ENCODE measurements around the gene GRPEL1. TPM values are rescaled to one million over a fixed set of nuclear protein-coding genes. Genes with fewer than 3 reads are reported as not detected.

Gene GRPEL1
- polyA plus RNA-seq, 1 of the 3 experiments (the other 2 are of a cell fraction), result 29.8 TPM

DNA sequence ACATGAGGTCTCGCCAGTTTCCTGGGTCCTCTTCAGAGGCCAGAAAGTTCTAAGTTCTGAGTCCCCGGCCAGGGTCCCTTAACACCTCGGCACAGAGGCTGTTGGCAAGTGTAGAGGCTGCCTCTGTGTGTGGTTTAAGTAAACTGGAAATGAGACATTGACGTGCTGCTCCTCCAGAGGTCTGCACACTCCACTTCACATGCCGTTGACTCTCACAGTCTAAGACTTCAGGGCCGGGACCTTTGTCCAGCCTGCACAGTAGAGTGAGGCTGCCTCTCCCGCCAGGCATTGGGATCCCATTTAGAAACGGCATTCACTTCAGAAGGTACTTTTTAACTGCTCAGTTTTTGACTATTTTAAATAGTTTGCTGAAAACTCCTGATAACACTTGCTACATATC is 35.3 kb downstream of the GRPEL1 start:
- H3K4me1 ChIP-seq (ENCODE audit: control insufficient read depth in 1 of 2, insufficient read depth in 2 of 2, low read depth in 1 of 2, low read length in 1 of 2), result peaks cover 0 to 14% of the 10 kb centered on the region in 2 experiments; a peak in 1 of 4 replicates
- no peak overlapping the region for H3K9ac ChIP-seq
- peaks cover 8% of the 10 kb centered on the region for H3F3A ChIP-seq (replicated peaks; ENCODE audit: insufficient read depth)
- TF ChIP-seq, protein P1, sequence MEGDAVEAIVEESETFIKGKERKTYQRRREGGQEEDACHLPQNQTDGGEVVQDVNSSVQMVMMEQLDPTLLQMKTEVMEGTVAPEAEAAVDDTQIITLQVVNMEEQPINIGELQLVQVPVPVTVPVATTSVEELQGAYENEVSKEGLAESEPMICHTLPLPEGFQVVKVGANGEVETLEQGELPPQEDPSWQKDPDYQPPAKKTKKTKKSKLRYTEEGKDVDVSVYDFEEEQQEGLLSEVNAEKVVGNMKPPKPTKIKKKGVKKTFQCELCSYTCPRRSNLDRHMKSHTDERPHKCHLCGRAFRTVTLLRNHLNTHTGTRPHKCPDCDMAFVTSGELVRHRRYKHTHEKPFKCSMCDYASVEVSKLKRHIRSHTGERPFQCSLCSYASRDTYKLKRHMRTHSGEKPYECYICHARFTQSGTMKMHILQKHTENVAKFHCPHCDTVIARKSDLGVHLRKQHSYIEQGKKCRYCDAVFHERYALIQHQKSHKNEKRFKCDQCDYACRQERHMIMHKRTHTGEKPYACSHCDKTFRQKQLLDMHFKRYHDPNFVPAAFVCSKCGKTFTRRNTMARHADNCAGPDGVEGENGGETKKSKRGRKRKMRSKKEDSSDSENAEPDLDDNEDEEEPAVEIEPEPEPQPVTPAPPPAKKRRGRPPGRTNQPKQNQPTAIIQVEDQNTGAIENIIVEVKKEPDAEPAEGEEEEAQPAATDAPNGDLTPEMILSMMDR (IDR thresholded peaks at IDR 0.05), result no peak
- TF ChIP-seq TEAD4 (IDR thresholded peaks at IDR 0.05; ENCODE audit: borderline replicate concordance, insufficient read depth) (no peak), RXRA (IDR thresholded peaks at IDR 0.05; ENCODE audit: borderline replicate concordance, low read depth) (no peak), NFIC (IDR thresholded peaks at IDR 0.05; ENCODE audit: borderline replicate concordance) (no peak), SMC3 (IDR thresholded peaks at IDR 0.05; ENCODE audit: low read depth, low read length) (no peak), NRF1 (IDR thresholded peaks at IDR 0.05; ENCODE audit: low read depth, low read length) (no peak), MAX (IDR thresholded peaks at IDR 0.05; ENCODE audit: low read depth) (no peak), SIN3A (IDR thresholded peaks at IDR 0.05; ENCODE audit: borderline replicate concordance, low read depth, low read length) (no peak), MXI1 (IDR thresholded peaks at IDR 0.05; ENCODE audit: low read depth, low read length) (no peak), GATA2 (CRISPR knock-in tag; IDR thresholded peaks at IDR 0.05) (no peak), YY1 (IDR thresholded peaks at IDR 0.05; ENCODE audit: low read depth) (no peak), TCF12 (IDR thresholded peaks at IDR 0.05) (no peak)
- TF ChIP-seq, protein P2, sequence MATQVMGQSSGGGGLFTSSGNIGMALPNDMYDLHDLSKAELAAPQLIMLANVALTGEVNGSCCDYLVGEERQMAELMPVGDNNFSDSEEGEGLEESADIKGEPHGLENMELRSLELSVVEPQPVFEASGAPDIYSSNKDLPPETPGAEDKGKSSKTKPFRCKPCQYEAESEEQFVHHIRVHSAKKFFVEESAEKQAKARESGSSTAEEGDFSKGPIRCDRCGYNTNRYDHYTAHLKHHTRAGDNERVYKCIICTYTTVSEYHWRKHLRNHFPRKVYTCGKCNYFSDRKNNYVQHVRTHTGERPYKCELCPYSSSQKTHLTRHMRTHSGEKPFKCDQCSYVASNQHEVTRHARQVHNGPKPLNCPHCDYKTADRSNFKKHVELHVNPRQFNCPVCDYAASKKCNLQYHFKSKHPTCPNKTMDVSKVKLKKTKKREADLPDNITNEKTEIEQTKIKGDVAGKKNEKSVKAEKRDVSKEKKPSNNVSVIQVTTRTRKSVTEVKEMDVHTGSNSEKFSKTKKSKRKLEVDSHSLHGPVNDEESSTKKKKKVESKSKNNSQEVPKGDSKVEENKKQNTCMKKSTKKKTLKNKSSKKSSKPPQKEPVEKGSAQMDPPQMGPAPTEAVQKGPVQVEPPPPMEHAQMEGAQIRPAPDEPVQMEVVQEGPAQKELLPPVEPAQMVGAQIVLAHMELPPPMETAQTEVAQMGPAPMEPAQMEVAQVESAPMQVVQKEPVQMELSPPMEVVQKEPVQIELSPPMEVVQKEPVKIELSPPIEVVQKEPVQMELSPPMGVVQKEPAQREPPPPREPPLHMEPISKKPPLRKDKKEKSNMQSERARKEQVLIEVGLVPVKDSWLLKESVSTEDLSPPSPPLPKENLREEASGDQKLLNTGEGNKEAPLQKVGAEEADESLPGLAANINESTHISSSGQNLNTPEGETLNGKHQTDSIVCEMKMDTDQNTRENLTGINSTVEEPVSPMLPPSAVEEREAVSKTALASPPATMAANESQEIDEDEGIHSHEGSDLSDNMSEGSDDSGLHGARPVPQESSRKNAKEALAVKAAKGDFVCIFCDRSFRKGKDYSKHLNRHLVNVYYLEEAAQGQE (IDR thresholded peaks at IDR 0.05; ENCODE audit: low read depth, low read length), result no peak
- TF ChIP-seq, protein P3, sequence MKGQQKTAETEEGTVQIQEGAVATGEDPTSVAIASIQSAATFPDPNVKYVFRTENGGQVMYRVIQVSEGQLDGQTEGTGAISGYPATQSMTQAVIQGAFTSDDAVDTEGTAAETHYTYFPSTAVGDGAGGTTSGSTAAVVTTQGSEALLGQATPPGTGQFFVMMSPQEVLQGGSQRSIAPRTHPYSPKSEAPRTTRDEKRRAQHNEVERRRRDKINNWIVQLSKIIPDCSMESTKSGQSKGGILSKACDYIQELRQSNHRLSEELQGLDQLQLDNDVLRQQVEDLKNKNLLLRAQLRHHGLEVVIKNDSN (IDR thresholded peaks at IDR 0.05; ENCODE audit: borderline replicate concordance, low read depth), result no peak
- no peak overlapping the region for H3K27ac ChIP-seq (ENCODE audit: low read depth in 2 of 2, low read length in 1 of 2)
- H3K4me3 ChIP-seq (ENCODE audit: low read depth in 2 of 2, low read length in 1 of 2), result no peak overlapping the region
- peaks cover 5 to 20% of the 10 kb centered on the region in 2 experiments for H3K36me3 ChIP-seq (replicated peaks in 1 of 2; ENCODE audit: control insufficient read depth in 1 of 2, insufficient read depth in 2 of 2, low read length in 1 of 2)
- no peaks in the 10 kb centered on the region for H3K27me3 ChIP-seq (ENCODE audit: insufficient read depth)
- no peaks in the 10 kb centered on the region for H4K20me1 ChIP-seq (ENCODE audit: insufficient read depth)
- H3K4me2 ChIP-seq, result no peak overlapping the region
- no peak for DNase-seq
- no peak overlapping the region for H2AFZ ChIP-seq (ENCODE audit: low read depth)
- POLR2A ChIA-PET, result no interaction called here
- WGBS (ENCODE audit: low lambda C conversion rate), result 83% methylated on average over 5 of the region's 8 CpGs
- H3K79me2 ChIP-seq (ENCODE audit: insufficient read depth), result no peaks in the 10 kb centered on the region
- no peaks in the 10 kb centered on the region for H3K9me3 ChIP-seq
- no peaks in the 10 kb centered on the region for H3K9me2 ChIP-seq
- CTCF ChIA-PET, result no interaction called here

Measured in SK-N-SH (cell line).